Endodermal cell (in vitro differentiated cells): ENCODE results near the gene CCDC73. TPM values are rescaled to one million over a fixed set of nuclear protein-coding genes. Genes with fewer than 3 reads are reported as not detected.
A peak's percentile ranks its signal among the peaks of the same experiment; 100 is the strongest.
"Not testable (repeated sequence)": the region's sequence is repeated elsewhere in the genome, so short reads cannot be mapped to it uniquely, and the experiment has no call there.

Source experiments
- DNase-seq: peaks from one replicate; pipeline ENCODE4 v3.0.0-alpha.2; 2017
- H3K27ac ChIP-seq: 2 replicates; pipeline ENCODE4 v1.5.1; 2013; ENCODE audit warnings: mild to moderate bottlenecking, low read depth, low read length, moderate library complexity
- H3K27me3 ChIP-seq: 2 replicates; pipeline ENCODE4 v1.6.1; 2013; ENCODE audit warnings: mild to moderate bottlenecking, low read length, moderate library complexity; ENCODE audit not compliant: insufficient read depth, control insufficient read depth, poor library complexity, severe bottlenecking
- H3K36me3 ChIP-seq: 2 replicates; pipeline ENCODE4 v1.7.0; 2013; ENCODE audit warnings: mild to moderate bottlenecking, low read length, moderate library complexity; ENCODE audit not compliant: control insufficient read depth, insufficient read depth
- H3K4me1 ChIP-seq: one replicate; pipeline ENCODE4 v1.7.0; 2013; ENCODE audit warnings: low read length; ENCODE audit not compliant: control insufficient read depth, insufficient read depth
- H3K4me3 ChIP-seq: 2 replicates; pipeline ENCODE4 v1.5.1; 2013; ENCODE audit warnings: mild to moderate bottlenecking, low read length, moderate library complexity
- H3K9ac ChIP-seq: 2 replicates; pipeline ENCODE4 v1.6.1; 2013; ENCODE audit warnings: mild to moderate bottlenecking, low read length, moderate library complexity; ENCODE audit not compliant: poor library complexity, severe bottlenecking; ENCODE audit errors: extremely low read depth
- H3K9me3 ChIP-seq: 2 replicates; pipeline ENCODE4 v1.6.1; 2013; ENCODE audit warnings: mild to moderate bottlenecking, low read length, moderate library complexity; ENCODE audit not compliant: control insufficient read depth
- H3K27ac Mint-ChIP-seq: 2 replicates; pipeline ENCODE4 v1.8.0; 2020; ENCODE audit warnings: mixed read lengths
- H3K27me3 Mint-ChIP-seq: 2 replicates; pipeline ENCODE4 v1.8.0; 2021; ENCODE audit warnings: mild to moderate bottlenecking, mixed read lengths; ENCODE audit not compliant: insufficient read depth
- H3K36me3 Mint-ChIP-seq: 2 replicates; pipeline ENCODE4 v1.8.0; 2020; ENCODE audit warnings: low read depth, mixed read lengths
- H3K4me1 Mint-ChIP-seq: 2 replicates; pipeline ENCODE4 v1.8.0; 2020; ENCODE audit warnings: mixed read lengths
- H3K4me3 Mint-ChIP-seq: 2 replicates; pipeline ENCODE4 v1.8.0; 2020; ENCODE audit warnings: mild to moderate bottlenecking, moderate library complexity, mixed read lengths
- H3K9me3 Mint-ChIP-seq: 2 replicates; pipeline ENCODE4 v1.8.0; 2020; ENCODE audit warnings: mild to moderate bottlenecking, mixed read lengths
- WGBS, 2 experiments: methylation state at CpG; one replicate each; pipeline versions ENCODE4 v1.1.5 to v1.1.7; 2013; ENCODE audit warnings: missing lambda C conversion rate in 2 of 2, mixed read lengths in 1 of 2; ENCODE audit not compliant: insufficient coverage in 1 of 2, insufficient read length in 1 of 2; 5-methylcytosine and 5-hydroxymethylcytosine counted together
- total RNA-seq, 2 donors: library from RNA; stranded (reverse); fragmentation: NEBNext Ultra II Directional in 1 of 2; extraction: Animal tissue kit (Norgen Biotek cat#: 25700) in 1 of 2; gene quantifications; 2 replicates in 1 of 2; 3 replicates in 1 of 2; pipeline ENCODE4 v1.2.1, GENCODE V29; 2021
- TF ChIP-seq, protein P1 (sequence below): fragments of 200-600 bp; sonication (generic); conservative IDR thresholded peaks from 2 replicates; pipeline ENCODE4 v1.5.0; 2021; ENCODE audit warnings: antibody characterized with exemption, mild to moderate bottlenecking

Gene CCDC73
- total RNA-seq, 2 donors from 2014 or later = not detected

GRCh38 chr11:32602657-32603415, 191.6 kb downstream of the CCDC73 start:
- no peak overlapping the region for H3K4me3 Mint-ChIP-seq
- WGBS, 2 experiments = 94% methylated on average over 3 of the region's 4 CpGs; no CpG with 5 or more reads in 1 of the 2 experiments
- peaks cover 9% of the 10 kb centered on the region for H3K9me3 Mint-ChIP-seq
- peaks cover 7% of the 10 kb centered on the region for H3K4me1 Mint-ChIP-seq
- peaks cover 80% of the 10 kb centered on the region for H3K36me3 ChIP-seq
- H3K27ac ChIP-seq = no peak overlapping the region
- no peak for DNase-seq
- no peaks in the 10 kb centered on the region for H3K27me3 Mint-ChIP-seq
- H3K9me3 ChIP-seq = peaks cover 6% of the 10 kb centered on the region
- H3K27ac Mint-ChIP-seq = no peak overlapping the region
- H3K27me3 ChIP-seq = no peaks in the 10 kb centered on the region
- H3K36me3 Mint-ChIP-seq = peaks cover 55% of the 10 kb centered on the region
- no peak overlapping the region for H3K4me3 ChIP-seq
- TF ChIP-seq, protein P1, sequence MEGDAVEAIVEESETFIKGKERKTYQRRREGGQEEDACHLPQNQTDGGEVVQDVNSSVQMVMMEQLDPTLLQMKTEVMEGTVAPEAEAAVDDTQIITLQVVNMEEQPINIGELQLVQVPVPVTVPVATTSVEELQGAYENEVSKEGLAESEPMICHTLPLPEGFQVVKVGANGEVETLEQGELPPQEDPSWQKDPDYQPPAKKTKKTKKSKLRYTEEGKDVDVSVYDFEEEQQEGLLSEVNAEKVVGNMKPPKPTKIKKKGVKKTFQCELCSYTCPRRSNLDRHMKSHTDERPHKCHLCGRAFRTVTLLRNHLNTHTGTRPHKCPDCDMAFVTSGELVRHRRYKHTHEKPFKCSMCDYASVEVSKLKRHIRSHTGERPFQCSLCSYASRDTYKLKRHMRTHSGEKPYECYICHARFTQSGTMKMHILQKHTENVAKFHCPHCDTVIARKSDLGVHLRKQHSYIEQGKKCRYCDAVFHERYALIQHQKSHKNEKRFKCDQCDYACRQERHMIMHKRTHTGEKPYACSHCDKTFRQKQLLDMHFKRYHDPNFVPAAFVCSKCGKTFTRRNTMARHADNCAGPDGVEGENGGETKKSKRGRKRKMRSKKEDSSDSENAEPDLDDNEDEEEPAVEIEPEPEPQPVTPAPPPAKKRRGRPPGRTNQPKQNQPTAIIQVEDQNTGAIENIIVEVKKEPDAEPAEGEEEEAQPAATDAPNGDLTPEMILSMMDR = no peak
- H3K4me1 ChIP-seq = peaks cover 3% of the 10 kb centered on the region
- H3K9ac ChIP-seq = no peak overlapping the region

DNA sequence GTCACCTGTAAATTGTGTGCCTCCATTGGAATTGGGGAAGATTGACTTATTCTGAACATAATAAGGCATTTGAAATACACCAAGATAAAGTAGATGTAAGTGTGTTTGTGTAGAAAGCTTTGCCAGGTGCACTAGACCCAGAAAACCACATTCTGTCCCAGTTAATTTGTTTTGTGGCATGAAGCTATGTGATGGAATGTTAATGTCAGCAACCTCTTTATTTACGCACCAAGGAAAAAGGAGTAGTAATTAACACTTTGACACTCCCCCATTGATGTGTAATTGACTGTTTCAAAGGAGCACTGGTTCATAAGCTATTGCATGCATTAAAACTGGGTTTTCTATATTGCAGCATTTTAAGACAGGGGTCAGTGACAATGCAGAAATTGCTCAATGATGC, 196.5 kb downstream of the CCDC73 start:
- TF ChIP-seq, protein P1 = no peak
- peaks cover 63% of the 10 kb centered on the region for H3K36me3 Mint-ChIP-seq
- H3K9me3 Mint-ChIP-seq = no peaks in the 10 kb centered on the region
- no peak for DNase-seq
- Histone ChIP-seq H3K4me3 (no peak overlapping the region), H3K9me3 (no peaks in the 10 kb centered on the region), H3K9ac (no peak overlapping the region), H3K27me3 (no peaks in the 10 kb centered on the region), H3K27ac (no peak overlapping the region), H3K36me3 (peaks cover 92% of the 10 kb centered on the region), H3K4me1 (peaks cover 4% of the 10 kb centered on the region)
- H3K27me3 Mint-ChIP-seq = no peaks in the 10 kb centered on the region
- H3K4me1 Mint-ChIP-seq = peaks cover 18% of the 10 kb centered on the region
- WGBS, 2 experiments = 100% methylated on average over 1 of the region's 1 CpG; no CpG with 5 or more reads in 1 of the 2 experiments
- peak overlapping the region; percentile 24 for H3K27ac Mint-ChIP-seq
- no peak overlapping the region for H3K4me3 Mint-ChIP-seq

DNA sequence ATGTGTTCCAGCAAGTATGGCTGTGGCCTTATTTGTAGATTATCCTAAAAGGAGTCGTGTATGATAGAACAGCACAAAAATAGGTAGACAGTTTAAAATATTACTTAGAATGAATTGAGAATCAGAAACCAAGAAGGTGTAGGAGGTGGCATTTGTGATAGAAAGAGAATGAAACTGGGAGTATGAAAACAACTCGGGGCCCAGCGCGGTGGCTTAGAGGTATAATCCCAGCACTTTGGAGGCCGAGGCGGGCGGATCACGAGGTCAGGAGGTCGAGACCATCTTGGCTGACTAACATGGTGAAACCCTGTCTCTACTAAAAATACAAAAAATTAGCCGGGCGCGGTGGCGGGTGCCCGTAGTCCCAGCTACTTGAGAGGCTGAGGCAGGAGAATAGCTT, 198.3 kb downstream of the CCDC73 start:
- H3K4me1 ChIP-seq, H3K27ac ChIP-seq, H3K27me3 ChIP-seq, H3K9me3 ChIP-seq, H3K9me3 Mint-ChIP-seq, H3K27ac Mint-ChIP-seq, H3K27me3 Mint-ChIP-seq, H3K9ac ChIP-seq, DNase-seq, H3K4me3 Mint-ChIP-seq, H3K4me3 ChIP-seq: not testable (repeated sequence)
- Mint-ChIP-seq H3K36me3 (peaks cover 62% of the 10 kb centered on the region), H3K4me1 (peaks cover 18% of the 10 kb centered on the region)
- peaks cover 91% of the 10 kb centered on the region for H3K36me3 ChIP-seq
- WGBS, 2 experiments = 98 to 100% methylated on average over 11 to 14 of the region's 14 CpGs
